Measurements from ENCODE around the gene MISP.

- TF ChIP-seq CHD1 (IDR thresholded peaks at IDR 0.05; ENCODE audit: low read depth, low read length): no peak
- no peak for TF ChIP-seq CTCF (conservative IDR thresholded peaks at IDR 0.05; ENCODE audit: low read depth, low read length)
- peak; percentile 91 for TF ChIP-seq MAFK (IDR thresholded peaks at IDR 0.05; ENCODE audit: low read depth, low read length)
Observed at GRCh38 chr19:768424-768823, 17.5 kb downstream of the MISP start.
